HepG2 (cell line): ENCODE results near the gene BCL6. TPM values are rescaled to one million over a fixed set of nuclear protein-coding genes. Genes with fewer than 3 reads are reported as not detected.

Experiments
- BRCA1 ChIP-seq: sonication (generic); formaldehyde crosslinking; IDR thresholded peaks from 2 replicates; pipeline ENCODE4 v1.4.0; 2020; ENCODE audit warnings: missing genetic modification reagents
- CREM ChIP-seq, 2 experiments: sonication (generic) in 1 of 2; formaldehyde crosslinking in 1 of 2; IDR thresholded peaks; 2 replicates each; pipeline versions ENCODE4 v1.4.0 to v1.6.1; 2016 to 2020; ENCODE audit warnings: antibody characterized with exemption in 1 of 2, mild to moderate bottlenecking in 1 of 2, missing genetic modification reagents in 1 of 2
- EP300 ChIP-seq, 3 experiments: sonication (generic) in 1 of 3; formaldehyde crosslinking in 1 of 3; IDR thresholded peaks; 2 replicates each; pipeline versions ENCODE4 v1.5.1 to v1.6.1; 2011 to 2020; ENCODE audit warnings: low read depth in 2 of 3, low read length in 2 of 3, borderline replicate concordance in 1 of 3, improper control_type of control experiment in 1 of 3, mild to moderate bottlenecking in 1 of 3, missing genetic modification reagents in 1 of 3, moderate library complexity in 1 of 3
- NCOR1 ChIP-seq: fragments of 200-600 bp; sonication (generic); IDR thresholded peaks from 2 replicates; pipeline ENCODE4 v1.7.0; 2017; ENCODE audit warnings: antibody characterized with exemption, low read length, borderline replicate concordance
- REL ChIP-seq: sonication (generic); formaldehyde crosslinking; conservative IDR thresholded peaks from 2 replicates; pipeline ENCODE4 v1.8.0; 2022; ENCODE audit warnings: mild to moderate bottlenecking, missing genetic modification reagents, moderate library complexity
- SCMH1 ChIP-seq: sonication (generic); formaldehyde crosslinking; IDR thresholded peaks from 2 replicates; pipeline ENCODE4 v1.9.0; 2021; ENCODE audit warnings: missing genetic modification reagents, mild to moderate bottlenecking, borderline replicate concordance
- WIZ ChIP-seq: sonication (generic); formaldehyde crosslinking; IDR thresholded peaks from 2 replicates; pipeline ENCODE4 v1.5.1; 2020; ENCODE audit warnings: mild to moderate bottlenecking, missing genetic modification reagents
- ZMYM3 ChIP-seq: sonication (generic); formaldehyde crosslinking; IDR thresholded peaks from 2 replicates; pipeline ENCODE4 v1.5.1; 2020; ENCODE audit warnings: mild to moderate bottlenecking, missing genetic modification reagents
- ZNF510 ChIP-seq: sonication (generic); formaldehyde crosslinking; IDR thresholded peaks from 2 replicates; pipeline ENCODE4 v1.4.0; 2020; ENCODE audit warnings: low read depth, mild to moderate bottlenecking, missing genetic modification reagents
- ZNF780A ChIP-seq: sonication (generic); formaldehyde crosslinking; IDR thresholded peaks from 2 replicates; pipeline ENCODE4 v1.8.0; 2022; ENCODE audit warnings: mild to moderate bottlenecking, missing genetic modification reagents, moderate library complexity
- polyA plus RNA-seq, 8 experiments: library from polyadenylated mRNA; depleted of rRNA in 3 of 8; stranded (reverse) in 7 of 8; unstranded in 1 of 8; fragments of >200 nt; fragmentation: Illumina TruSeq in 4 of 8; extraction: Trizol in 4 of 8; gene quantifications; 2 replicates each; pipeline versions ENCODE4 v1.2.1 to v1.2.3, GENCODE V29; 2011 to 2016; ENCODE audit warnings: low read depth in 4 of 8, missing spikeins in 1 of 8, mixed read lengths in 1 of 8; ENCODE audit not compliant: insufficient read depth in 1 of 8
- total RNA-seq, 5 experiments: library from RNA; depleted of rRNA; stranded (reverse); fragments of >200 nt; fragmentation: Illumina TruSeq; extraction: Trizol; gene quantifications; 2 replicates each; pipeline ENCODE4 v1.2.3, GENCODE V29; 2016; ENCODE audit warnings: low read depth in 1 of 5
- TF ChIP-seq, protein P1 (sequence below): sonication (generic); formaldehyde crosslinking; IDR thresholded peaks from 2 replicates; pipeline ENCODE4 v1.8.0; 2022; ENCODE audit warnings: missing genetic modification reagents, mild to moderate bottlenecking, borderline replicate concordance
- TF ChIP-seq, protein P2 (sequence below): sonication (generic); formaldehyde crosslinking; conservative IDR thresholded peaks from 2 replicates; pipeline ENCODE4 v1.5.0; 2020; ENCODE audit warnings: missing genetic modification reagents
- TF ChIP-seq, protein P3 (sequence below): sonication (generic); formaldehyde crosslinking; IDR thresholded peaks from 2 replicates; pipeline ENCODE4 v1.8.1; 2023; ENCODE audit warnings: mild to moderate bottlenecking, missing genetic modification reagents, borderline replicate concordance
- TF ChIP-seq, protein P4 (sequence below), 2 experiments: fragments of 450-650 bp in 1 of 2; sonication (generic) in 1 of 2; formaldehyde crosslinking in 1 of 2; IDR thresholded peaks; 2 replicates each; pipeline versions ENCODE4 v1.6.1 to v1.8.0; 2016 to 2022; ENCODE audit warnings: antibody characterized with exemption in 1 of 2, mild to moderate bottlenecking in 1 of 2, missing genetic modification reagents in 1 of 2

BCL6 gene
- total and polyA plus RNA-seq, 2 of the 13 experiments (the other 11 are each of a cell fraction or from before 2014, with no cell fraction given), result 21.2 to 53.7 TPM

DNA sequence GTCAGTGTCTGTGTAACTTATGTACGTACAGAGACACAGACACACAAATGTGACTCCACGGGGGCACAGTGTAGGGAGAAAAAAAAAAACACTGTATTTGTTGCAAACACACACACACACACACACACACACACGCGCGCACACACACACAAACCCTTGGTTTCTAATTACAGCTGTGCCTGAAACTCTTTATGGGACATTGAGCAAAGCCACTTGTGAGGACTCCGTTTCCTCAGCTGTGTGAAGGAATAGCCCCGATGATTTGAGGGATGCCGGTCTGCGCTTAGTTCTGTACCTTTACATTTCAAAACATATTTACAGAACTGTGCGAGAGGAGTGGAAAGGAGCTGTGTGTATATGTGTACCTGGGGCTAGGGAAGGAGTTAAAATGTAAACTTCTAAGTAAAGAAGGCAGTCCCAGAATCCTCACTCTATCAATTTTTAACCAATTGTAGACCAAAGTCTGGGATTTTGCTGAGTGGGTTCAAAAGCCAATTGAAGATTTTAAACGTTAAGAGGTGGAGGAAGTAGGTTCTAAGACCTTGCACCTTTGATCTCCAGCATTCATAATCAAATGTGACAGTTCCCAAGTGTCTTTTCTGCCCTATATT, 5.3 kb upstream of the BCL6 start (continued):
- TF ChIP-seq, protein P1, sequence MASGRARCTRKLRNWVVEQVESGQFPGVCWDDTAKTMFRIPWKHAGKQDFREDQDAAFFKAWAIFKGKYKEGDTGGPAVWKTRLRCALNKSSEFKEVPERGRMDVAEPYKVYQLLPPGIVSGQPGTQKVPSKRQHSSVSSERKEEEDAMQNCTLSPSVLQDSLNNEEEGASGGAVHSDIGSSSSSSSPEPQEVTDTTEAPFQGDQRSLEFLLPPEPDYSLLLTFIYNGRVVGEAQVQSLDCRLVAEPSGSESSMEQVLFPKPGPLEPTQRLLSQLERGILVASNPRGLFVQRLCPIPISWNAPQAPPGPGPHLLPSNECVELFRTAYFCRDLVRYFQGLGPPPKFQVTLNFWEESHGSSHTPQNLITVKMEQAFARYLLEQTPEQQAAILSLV, result peak; percentile 73; the same call in 1 of the 2 replicates
- TF ChIP-seq BRCA1 (0 out of 2 replicates have a peak, but pooled peaks have one; percentile 39), ZNF510 (no peak), ZMYM3 (CRISPR knock-in tag) (0 out of 2 replicates have a peak, but pooled peaks have one; percentile 37), CREM (IDR thresholded peaks at IDR 0.05) (peak; percentile 83), CREM (CRISPR knock-in tag; IDR thresholded peaks at IDR 0.05) (no peak), ZNF780A (CRISPR knock-in tag) (no peak), SCMH1 (CRISPR knock-in tag) (no peak), REL (CRISPR knock-in tag) (no peak), WIZ (CRISPR knock-in tag) (no peak), EP300 (IDR thresholded peaks at IDR 0.05; ENCODE audit: low read depth in 2 of 2, low read length in 2 of 2) (peak in 1 of 2 experiments; percentile 86; a peak in 2 of 4 replicates), EP300 (CRISPR knock-in tag; IDR thresholded peaks at IDR 0.05; ENCODE audit: borderline replicate concordance) (peak; percentile 21; the same call in 1 of the 2 replicates), NCOR1 (peak; percentile 53; the same call in 1 of the 2 replicates)
- TF ChIP-seq, protein P2, sequence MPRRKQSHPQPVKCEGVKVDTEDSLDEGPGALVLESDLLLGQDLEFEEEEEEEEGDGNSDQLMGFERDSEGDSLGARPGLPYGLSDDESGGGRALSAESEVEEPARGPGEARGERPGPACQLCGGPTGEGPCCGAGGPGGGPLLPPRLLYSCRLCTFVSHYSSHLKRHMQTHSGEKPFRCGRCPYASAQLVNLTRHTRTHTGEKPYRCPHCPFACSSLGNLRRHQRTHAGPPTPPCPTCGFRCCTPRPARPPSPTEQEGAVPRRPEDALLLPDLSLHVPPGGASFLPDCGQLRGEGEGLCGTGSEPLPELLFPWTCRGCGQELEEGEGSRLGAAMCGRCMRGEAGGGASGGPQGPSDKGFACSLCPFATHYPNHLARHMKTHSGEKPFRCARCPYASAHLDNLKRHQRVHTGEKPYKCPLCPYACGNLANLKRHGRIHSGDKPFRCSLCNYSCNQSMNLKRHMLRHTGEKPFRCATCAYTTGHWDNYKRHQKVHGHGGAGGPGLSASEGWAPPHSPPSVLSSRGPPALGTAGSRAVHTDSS (CRISPR knock-in tag), result no peak
- TF ChIP-seq, protein P3, sequence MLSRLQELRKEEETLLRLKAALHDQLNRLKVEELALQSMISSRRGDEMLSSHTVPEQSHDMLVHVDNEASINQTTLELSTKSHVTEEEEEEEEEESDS (CRISPR knock-in tag), result peak; percentile 79; the same call in 1 of the 2 replicates
- TF ChIP-seq, protein P4, sequence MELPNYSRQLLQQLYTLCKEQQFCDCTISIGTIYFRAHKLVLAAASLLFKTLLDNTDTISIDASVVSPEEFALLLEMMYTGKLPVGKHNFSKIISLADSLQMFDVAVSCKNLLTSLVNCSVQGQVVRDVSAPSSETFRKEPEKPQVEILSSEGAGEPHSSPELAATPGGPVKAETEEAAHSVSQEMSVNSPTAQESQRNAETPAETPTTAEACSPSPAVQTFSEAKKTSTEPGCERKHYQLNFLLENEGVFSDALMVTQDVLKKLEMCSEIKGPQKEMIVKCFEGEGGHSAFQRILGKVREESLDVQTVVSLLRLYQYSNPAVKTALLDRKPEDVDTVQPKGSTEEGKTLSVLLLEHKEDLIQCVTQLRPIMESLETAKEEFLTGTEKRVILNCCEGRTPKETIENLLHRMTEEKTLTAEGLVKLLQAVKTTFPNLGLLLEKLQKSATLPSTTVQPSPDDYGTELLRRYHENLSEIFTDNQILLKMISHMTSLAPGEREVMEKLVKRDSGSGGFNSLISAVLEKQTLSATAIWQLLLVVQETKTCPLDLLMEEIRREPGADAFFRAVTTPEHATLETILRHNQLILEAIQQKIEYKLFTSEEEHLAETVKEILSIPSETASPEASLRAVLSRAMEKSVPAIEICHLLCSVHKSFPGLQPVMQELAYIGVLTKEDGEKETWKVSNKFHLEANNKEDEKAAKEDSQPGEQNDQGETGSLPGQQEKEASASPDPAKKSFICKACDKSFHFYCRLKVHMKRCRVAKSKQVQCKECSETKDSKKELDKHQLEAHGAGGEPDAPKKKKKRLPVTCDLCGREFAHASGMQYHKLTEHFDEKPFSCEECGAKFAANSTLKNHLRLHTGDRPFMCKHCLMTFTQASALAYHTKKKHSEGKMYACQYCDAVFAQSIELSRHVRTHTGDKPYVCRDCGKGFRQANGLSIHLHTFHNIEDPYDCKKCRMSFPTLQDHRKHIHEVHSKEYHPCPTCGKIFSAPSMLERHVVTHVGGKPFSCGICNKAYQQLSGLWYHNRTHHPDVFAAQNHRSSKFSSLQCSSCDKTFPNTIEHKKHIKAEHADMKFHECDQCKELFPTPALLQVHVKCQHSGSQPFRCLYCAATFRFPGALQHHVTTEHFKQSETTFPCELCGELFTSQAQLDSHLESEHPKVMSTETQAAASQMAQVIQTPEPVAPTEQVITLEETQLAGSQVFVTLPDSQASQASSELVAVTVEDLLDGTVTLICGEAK (IDR thresholded peaks at IDR 0.05), result no peak
- TF ChIP-seq, protein P4 (CRISPR knock-in tag; IDR thresholded peaks at IDR 0.05), result peak; percentile 45; the same call in 1 of the 2 replicates
